Transverse colon (tissue), 4 donors: ENCODE measurements around the gene LUM. TPM values are rescaled to one million over a fixed set of nuclear protein-coding genes. Genes with fewer than 3 reads are reported as not detected.

Source experiments
- DNase-seq: peaks from one replicate; pipeline ENCODE4 v3.0.0-alpha.2; 2019
- H3K27ac ChIP-seq, 4 donors: fragments of 200-600 bp; sonication (generic); 2 replicates each; pipeline ENCODE4 v1.5.1; 2016 to 2018; ENCODE audit warnings: inconsistent platforms in 4 of 4
- H3K27me3 ChIP-seq: fragments of 200-600 bp; sonication (generic); 2 replicates; pipeline ENCODE4 v1.5.1; 2017; ENCODE audit warnings: inconsistent platforms
- H3K36me3 ChIP-seq, 4 donors: fragments of 200-600 bp; sonication (generic); 2 replicates each; pipeline ENCODE4 v1.5.1; 2017 to 2019; ENCODE audit warnings: inconsistent platforms in 4 of 4
- H3K4me1 ChIP-seq, 4 donors: fragments of 200-600 bp; sonication (generic); 2 replicates each; pipeline ENCODE4 v1.5.1; 2017 to 2020; ENCODE audit warnings: inconsistent platforms in 4 of 4
- H3K4me3 ChIP-seq, 4 donors: fragments of 200-600 bp; sonication (generic); 1 replicate in 1 of 4; 2 replicates in 3 of 4; pipeline versions ENCODE4 v1.5.1 to v1.6.1; 2017 to 2019; ENCODE audit warnings: inconsistent platforms in 4 of 4
- H3K9me3 ChIP-seq, 2 donors: fragments of 200-600 bp; sonication (generic); 2 replicates each; pipeline ENCODE4 v1.5.1; 2017 to 2019; ENCODE audit warnings: inconsistent platforms in 2 of 2
- EP300 ChIP-seq: sonication (generic); formaldehyde crosslinking; IDR thresholded peaks from one replicate; pipeline ENCODE4 v1.6.1; 2017; ENCODE audit warnings: antibody characterized with exemption, low read depth
- POLR2A ChIP-seq: fragments of 450-650 bp; IDR thresholded peaks from one replicate; pipeline ENCODE4 v1.6.1; 2016; ENCODE audit warnings: antibody characterized with exemption, mild to moderate bottlenecking, moderate library complexity
- POLR2AphosphoS5 ChIP-seq, 3 donors: sonication (generic); formaldehyde crosslinking; IDR thresholded peaks; one replicate each; pipeline ENCODE4 v1.6.1; 2016; ENCODE audit warnings: antibody characterized with exemption in 3 of 3
- WGBS, 2 donors: methylation state at CpG; one replicate each; pipeline ENCODE4 v1.1.5; 2018; ENCODE audit warnings: low coverage in 1 of 2; 5-methylcytosine and 5-hydroxymethylcytosine counted together
- in situ Hi-C, 4 donors: fragments of 200-750 bp; cut with MboI; loops; one replicate each; pipeline versions ENCODE4 v1.15.0 to v1.15.1; 2017; ENCODE audit warnings: low sequenced_read_pairs in 3 of 4, low pct_ligation_motif_present in 1 of 4, low pct_unique_long_range_greater_than_20kb in 1 of 4
- intact Hi-C: fragments of 100-400 bp; cut with DNase I; formaldehyde crosslinking; loops from one replicate; pipeline ENCODE4 v1.15.1; 2023; ENCODE audit warnings: low total_unique reads
- total RNA-seq, 4 donors: library from RNA; depleted of rRNA; stranded (reverse); fragments of >200 nt; gene quantifications; one replicate each; pipeline ENCODE4 v1.1.0, GENCODE V29; 2016
- TF ChIP-seq, protein P1 (sequence below), 5 experiments: fragments of 200-600 bp in 3 of 5; fragments of 450-650 bp in 2 of 5; sonication (generic) in 3 of 5; IDR thresholded peaks; 1 replicate in 2 of 5; 2 replicates in 3 of 5; pipeline ENCODE4 v1.5.1; 2016 to 2017; ENCODE audit warnings: antibody characterized with exemption in 5 of 5, inconsistent platforms in 3 of 5, mild to moderate bottlenecking in 2 of 5, moderate library complexity in 1 of 5

The LUM gene
- total RNA-seq, 4 donors from 2014 or later: 13.8 to 43.3 (median 31.5) TPM

DNA sequence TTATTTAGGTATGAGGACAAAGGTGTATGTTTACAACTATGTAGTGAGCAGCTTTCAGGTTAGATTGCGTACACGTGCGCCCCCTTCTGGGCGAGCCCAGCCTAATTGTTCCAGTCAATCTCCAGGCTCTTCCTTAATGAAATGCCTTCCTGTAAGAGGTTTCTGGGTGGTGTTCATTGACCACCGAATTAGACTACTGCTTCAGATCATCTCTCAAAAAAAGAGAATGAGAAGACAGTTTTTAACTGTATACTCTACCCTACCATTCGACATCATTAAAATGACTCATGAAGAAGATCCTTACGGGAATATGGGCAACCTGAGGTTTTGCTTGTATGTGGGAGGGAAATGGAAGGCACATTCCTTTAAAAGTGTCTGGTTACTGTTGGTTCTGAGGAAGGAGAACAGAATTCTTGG lies 2.1 kb downstream of the LUM start:
- no peaks in the 10 kb centered on the region for H3K9me3 ChIP-seq
- peak overlapping the region; percentile 0 to 51 (median 39) for H3K27ac ChIP-seq
- no peaks in the 10 kb centered on the region for H3K27me3 ChIP-seq
- H3K36me3 ChIP-seq: no peaks in the 10 kb centered on the region
- no peak for TF ChIP-seq EP300
- TF ChIP-seq, protein P1, sequence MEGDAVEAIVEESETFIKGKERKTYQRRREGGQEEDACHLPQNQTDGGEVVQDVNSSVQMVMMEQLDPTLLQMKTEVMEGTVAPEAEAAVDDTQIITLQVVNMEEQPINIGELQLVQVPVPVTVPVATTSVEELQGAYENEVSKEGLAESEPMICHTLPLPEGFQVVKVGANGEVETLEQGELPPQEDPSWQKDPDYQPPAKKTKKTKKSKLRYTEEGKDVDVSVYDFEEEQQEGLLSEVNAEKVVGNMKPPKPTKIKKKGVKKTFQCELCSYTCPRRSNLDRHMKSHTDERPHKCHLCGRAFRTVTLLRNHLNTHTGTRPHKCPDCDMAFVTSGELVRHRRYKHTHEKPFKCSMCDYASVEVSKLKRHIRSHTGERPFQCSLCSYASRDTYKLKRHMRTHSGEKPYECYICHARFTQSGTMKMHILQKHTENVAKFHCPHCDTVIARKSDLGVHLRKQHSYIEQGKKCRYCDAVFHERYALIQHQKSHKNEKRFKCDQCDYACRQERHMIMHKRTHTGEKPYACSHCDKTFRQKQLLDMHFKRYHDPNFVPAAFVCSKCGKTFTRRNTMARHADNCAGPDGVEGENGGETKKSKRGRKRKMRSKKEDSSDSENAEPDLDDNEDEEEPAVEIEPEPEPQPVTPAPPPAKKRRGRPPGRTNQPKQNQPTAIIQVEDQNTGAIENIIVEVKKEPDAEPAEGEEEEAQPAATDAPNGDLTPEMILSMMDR (IDR thresholded peaks at IDR 0.05): peak; percentile 41 to 65 (median 61)
- peak; percentile 70 for DNase-seq
- H3K4me1 ChIP-seq: no peaks in the 10 kb centered on the region
- in situ Hi-C loops: loop anchor here in 1 of 4 donors (10.0 kb wide), 1 partner anchor 124 kb away; no protein-coding TSS in a partner anchor
- WGBS, 2 donors: 21 to 25% methylated on average over 6 to 7 of the region's 7 CpGs
- H3K4me3 ChIP-seq: no peak overlapping the region
- intact Hi-C loops: no loop called here

DNA sequence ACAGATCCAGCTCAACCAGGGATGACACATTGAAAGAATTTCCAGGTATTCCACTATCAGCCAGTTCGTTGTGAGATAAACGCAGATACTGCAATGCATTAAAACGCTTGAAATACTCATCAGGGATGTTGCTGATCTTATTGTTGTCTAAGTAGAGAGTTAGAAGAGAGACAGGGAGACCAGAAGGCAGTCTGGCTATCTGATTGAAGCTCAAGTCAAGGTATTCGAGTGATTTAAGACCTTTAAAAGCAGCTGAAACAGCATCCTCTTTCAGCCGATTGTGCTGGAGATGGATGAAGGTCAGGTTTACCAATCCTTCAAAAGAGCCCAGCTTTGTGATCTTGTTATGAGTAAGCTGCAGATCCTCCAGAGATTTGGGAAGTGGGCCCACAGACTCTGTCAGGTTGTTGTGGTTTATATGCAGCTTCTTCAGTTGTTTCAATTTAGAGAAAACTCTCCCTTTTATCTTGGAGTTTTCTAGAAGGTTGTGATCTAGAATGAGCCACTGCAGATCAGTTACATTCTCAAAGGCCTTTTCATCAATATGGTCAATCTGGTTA lies 3.0 kb downstream of the LUM start:
- Histone ChIP-seq H3K27ac (peak overlapping the region; percentile 0 to 51 (median 39)), H3K27me3 (no peaks in the 10 kb centered on the region), H3K36me3 (no peaks in the 10 kb centered on the region), H3K4me3 (no peak overlapping the region), H3K4me1 (no peaks in the 10 kb centered on the region), H3K9me3 (no peaks in the 10 kb centered on the region)
- in situ Hi-C loops: loop anchor here in 1 of 4 donors (10.0 kb wide), 1 partner anchor 123 kb away; no protein-coding TSS in a partner anchor
- DNase-seq: no peak
- TF ChIP-seq EP300: no peak
- TF ChIP-seq, protein P1 (IDR thresholded peaks at IDR 0.05): no peak
- no peak for TF ChIP-seq POLR2AphosphoS5 (IDR thresholded peaks at IDR 0.05)
- TF ChIP-seq POLR2A: no peak
- 85 to 86% methylated on average over 4 to 5 of the region's 5 CpGs for WGBS, 2 donors
- intact Hi-C loops: no loop called here

DNA sequence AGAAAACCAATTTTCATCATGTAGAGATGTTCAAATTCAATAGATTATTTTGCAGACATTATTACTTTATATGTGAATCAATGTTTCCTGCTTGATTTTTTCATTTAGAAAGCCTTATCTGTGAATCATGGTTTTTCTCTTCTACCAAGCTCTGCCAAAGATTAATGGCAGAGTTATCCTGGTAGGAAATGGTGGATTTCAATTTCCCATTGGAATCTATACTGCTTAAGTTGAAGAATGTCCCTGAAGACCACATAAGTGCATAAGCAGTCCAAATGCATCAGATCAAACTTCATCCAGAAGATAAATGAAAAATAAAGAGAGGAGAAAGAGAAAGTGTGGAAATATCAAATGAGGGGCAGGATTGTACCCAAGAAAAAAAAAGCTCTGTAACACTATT lies 5.0 kb downstream of the LUM start:
- no peak for DNase-seq
- no peaks in the 10 kb centered on the region for H3K4me1 ChIP-seq
- no peaks in the 10 kb centered on the region for H3K27me3 ChIP-seq
- H3K27ac ChIP-seq: peak overlapping the region in 2 of 4 donors; percentile 18 to 45
- no peak for TF ChIP-seq EP300
- no peak for TF ChIP-seq POLR2AphosphoS5 (IDR thresholded peaks at IDR 0.05)
- TF ChIP-seq, protein P1 (IDR thresholded peaks at IDR 0.05): no peak
- no peak for TF ChIP-seq POLR2A
- in situ Hi-C loops (loop anchor here in 1 of 4 donors (10.0 kb wide), 1 partner anchor 121 kb away; no protein-coding TSS in a partner anchor), intact Hi-C loops (no loop called here)
- H3K9me3 ChIP-seq: no peaks in the 10 kb centered on the region
- H3K36me3 ChIP-seq: no peaks in the 10 kb centered on the region
- no peak overlapping the region for H3K4me3 ChIP-seq

DNA sequence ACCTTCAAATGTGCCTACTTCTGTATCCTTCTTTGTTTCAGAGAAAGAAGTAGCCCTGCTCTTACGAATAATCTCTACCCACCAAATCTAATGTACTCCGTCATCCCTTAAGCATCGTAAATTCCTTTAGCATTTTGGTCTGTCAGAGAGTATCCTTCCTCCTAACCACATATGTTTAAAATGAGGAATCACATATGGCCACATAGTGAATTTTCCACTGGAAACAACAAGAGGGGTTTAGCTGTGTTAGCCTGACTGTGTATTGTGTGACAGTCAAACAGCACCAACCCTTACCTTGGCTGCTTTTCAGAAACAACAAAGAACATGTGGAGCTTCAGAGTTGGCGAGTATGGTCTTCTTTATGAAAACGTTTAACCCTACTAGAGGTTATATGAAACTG lies 5.5 kb downstream of the LUM start:
- Histone ChIP-seq H3K4me1 (no peaks in the 10 kb centered on the region), H3K9me3 (no peaks in the 10 kb centered on the region), H3K27ac (peak overlapping the region in 2 of 4 donors; percentile 1 to 10), H3K27me3 (no peaks in the 10 kb centered on the region), H3K36me3 (no peaks in the 10 kb centered on the region), H3K4me3 (no peak overlapping the region)
- no peak for TF ChIP-seq POLR2A
- no peak for TF ChIP-seq EP300
- in situ Hi-C loops (loop anchor here in 1 of 4 donors (10.0 kb wide), 1 partner anchor 121 kb away; no protein-coding TSS in a partner anchor), intact Hi-C loops (no loop called here)
- no peak for DNase-seq
- WGBS, 2 donors: 77 to 88% methylated on average over 5 of the region's 5 CpGs
